GM18858 (cell line): ENCODE results near the gene YAE1.

Experiments used
- ATAC-seq: cut with Tn5 transposase; IDR thresholded peaks from one replicate; pipeline ENCODE4 v1.9.1; 2021; ENCODE audit not compliant: unreplicated experiment

YAE1 gene

DNA sequence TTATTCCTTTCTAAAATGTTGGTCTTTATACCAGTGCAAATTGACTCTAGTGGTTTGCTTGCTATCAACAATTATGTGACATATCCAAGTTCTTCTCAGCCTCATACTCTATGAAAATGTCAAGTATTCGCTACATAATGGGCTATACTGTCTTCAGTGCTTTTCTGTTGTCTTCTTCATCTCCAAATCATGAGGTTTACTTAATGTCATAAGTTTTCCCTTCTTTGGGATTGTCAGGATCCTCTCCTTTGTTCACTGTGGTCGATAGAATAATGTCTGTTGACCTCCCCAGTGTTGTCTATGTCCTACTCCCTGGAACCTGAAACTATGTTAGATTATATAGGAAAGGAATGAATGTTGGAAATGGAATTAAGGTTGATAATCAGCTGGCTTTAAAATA, 40.7 kb downstream of the YAE1 start:
- ATAC-seq: no peak

DNA sequence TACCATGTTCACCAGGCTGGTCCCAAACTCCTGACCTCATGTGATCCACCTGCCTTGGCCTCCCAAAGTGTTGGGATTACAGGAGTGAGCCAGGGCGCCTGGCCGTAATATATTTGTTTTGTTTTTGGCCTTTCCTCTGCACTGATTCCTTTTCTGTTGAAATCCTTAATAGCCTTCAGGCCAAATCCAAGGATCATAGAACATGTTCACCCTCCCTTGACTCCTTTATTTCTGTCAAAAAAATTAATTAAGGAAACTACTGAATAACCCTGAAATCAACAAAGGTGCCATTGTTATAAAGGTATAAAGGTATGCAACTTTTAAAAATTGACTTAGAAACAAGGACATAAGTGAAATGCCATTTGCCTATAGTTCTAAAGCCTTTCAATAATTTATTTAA, 41.7 kb downstream of the YAE1 start:
- no peak for ATAC-seq

DNA sequence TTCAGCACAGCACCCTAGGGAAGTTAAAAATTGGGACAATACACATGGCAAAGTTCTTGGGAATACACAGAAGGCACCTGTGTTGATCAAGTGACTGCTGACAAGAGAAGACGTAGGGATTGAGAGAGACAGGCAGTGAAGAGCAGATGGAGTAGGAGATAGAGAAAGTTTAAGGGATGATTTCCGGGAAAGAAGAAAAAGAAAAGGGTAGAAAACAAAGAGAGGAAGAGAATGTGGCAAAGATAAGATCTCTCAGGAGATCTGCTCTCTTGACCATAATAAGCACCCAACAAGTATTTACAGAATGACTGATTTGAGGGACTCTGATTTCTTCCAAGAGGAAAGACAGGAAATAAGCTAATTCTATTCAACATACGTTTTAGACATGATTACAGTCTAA, 42.1 kb downstream of the YAE1 start:
- no peak for ATAC-seq

DNA sequence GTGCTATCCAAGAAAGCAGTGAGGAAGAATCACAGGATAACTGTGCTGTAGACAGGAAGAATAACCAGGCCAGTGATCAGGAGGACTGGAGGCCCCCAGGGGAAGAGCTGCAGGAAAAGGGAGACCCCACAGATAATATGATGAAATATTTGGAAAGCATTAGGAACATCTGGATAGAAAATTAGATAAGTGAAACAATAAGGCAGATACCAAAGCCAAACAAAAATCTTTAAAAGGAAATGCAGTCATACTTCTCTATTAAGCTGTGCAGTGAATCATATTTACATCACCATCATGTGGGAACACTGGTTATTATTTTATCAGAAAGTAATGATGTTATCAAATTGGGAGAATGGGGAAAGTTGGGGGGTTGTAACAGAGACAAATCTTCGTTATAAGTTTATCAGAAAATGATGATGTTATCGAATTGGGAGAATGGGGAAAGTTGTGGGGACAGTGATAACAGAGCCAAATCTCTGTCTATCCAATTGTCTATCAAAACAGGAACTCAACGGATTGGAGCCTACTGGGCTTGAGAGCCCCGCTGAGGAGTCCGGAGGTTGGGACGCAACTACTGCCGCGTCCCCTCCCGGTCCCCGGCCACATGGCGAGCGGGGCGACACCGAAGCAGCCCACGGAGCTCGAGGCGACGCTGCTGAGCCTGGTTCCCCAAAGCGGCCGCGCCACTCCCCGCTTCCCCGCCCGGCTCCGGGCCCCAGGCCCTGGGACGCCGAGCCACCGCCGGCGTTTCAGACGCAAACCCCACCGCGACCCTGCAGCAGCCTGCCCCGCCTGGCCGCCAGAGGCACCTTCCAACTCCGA, 43.1 kb downstream of the YAE1 start:
- ATAC-seq: no peak

DNA sequence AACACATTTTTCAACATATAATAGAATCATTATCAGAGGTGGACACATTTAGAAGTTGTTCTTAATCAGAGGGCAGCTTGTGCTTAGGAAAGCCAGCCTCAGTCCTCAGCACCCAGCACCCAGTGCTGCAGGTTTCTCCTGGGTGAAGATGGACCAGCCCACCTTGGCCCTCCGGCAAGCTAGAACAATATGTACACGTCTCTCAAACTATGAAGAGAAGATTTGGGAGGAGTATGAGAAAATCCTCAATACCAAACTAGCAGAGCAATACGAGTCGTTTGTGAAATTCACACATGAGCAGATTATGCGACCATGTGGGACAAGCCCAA, 43.7 kb downstream of the YAE1 start:
- no peak for ATAC-seq

DNA sequence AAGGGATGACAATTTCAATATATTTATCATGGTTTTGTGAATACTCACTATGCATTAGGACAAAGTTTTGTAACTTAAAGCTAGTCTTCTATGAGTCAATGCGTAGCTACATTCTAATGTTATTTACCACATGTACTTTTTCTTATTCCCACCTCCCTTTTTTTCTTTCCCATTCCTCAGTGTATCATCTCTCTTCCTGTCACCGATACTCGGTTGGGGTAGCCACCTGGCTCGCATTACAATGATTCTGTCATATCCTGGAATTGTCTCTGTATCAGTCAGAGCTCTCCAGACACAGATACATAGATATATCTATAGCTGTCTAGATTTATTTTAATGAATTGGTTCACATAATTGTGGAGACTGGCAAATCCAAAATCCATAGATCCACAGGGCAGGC, 47.4 kb downstream of the YAE1 start:
- no peak for ATAC-seq

DNA sequence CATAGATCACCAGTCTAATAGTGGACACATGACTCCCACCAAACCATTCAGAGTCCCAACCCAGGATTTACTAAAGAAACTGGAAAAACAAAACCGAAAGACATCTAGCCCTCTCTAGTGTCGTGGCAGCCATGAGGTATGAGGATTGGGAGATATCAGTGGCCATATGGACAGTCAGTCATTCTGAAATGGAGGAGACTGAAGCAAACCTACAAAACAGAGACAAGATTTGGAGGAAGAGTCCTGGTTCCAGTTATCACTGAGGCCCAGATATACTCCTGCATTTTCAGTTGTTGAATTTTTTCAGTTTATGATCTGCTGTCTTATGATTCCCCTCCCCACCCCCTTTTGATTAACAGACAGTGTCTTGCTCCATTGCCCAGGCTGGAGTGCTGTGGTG, 48.1 kb downstream of the YAE1 start:
- no peak for ATAC-seq

DNA sequence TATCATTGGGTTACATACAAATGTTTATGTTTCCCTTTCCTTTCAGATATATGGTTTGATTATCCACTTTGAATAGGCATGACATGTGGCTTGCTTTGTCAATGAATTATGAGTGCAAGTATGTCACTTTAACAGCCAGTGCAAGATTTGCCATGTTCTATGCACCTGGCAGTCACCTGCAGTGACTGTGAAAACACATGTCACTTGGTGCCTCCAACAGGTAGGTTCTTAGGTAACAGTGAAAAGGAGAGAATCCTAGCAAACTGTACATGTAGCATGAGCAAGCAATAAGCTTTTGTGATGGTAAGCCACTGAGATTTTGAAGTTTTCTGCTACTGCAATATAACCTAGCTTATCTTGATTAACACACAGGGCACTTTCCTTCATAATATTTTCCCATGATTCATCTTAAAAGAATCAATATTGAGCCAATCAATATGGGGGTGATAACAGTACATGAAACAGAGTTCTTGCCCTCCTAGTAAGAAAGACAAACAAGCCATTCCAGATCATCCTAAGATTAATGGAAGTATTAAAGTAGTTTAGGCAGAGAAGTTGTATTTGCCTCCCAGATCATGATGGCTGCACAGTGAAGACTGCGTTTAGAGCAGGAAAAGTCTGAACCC, 49.3 kb downstream of the YAE1 start:
- no peak for ATAC-seq

DNA sequence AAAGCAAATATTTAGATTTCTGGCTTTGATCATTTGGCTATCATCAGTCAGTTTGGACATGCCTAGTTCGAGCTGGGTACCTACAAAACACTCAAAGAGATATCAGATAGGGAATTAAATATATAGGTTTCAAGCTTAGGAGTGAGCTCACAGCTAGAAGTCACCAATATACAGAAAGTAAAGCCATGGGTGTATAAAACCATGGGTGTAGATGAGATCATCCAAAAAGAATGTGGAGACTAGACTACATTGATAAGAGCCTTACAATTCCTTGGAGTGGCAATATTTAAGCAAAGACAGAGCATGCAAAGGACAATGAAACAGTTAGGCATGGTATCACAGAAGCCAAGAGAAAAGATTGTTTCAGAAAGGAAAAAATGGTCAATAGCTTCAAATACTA, 49.9 kb downstream of the YAE1 start:
- no peak for ATAC-seq

DNA sequence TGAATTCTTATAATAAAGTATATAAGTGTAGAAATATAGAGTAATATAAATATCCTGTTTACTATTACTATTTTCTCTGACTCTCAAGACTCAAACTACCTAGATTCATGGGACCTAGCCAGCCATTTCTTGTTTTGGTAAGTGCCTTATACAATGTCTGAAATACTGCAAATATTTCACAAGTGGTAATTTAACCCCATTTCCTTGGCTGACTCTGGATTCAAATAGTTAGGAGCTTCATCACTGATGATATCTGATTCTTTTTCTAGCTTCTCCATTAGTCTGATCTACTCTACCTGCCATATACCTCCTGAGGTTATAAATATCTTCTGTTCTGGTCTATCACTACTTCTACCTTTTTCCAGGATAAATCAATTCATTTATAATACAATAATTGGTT, 50.8 kb downstream of the YAE1 start:
- ATAC-seq: no peak

DNA sequence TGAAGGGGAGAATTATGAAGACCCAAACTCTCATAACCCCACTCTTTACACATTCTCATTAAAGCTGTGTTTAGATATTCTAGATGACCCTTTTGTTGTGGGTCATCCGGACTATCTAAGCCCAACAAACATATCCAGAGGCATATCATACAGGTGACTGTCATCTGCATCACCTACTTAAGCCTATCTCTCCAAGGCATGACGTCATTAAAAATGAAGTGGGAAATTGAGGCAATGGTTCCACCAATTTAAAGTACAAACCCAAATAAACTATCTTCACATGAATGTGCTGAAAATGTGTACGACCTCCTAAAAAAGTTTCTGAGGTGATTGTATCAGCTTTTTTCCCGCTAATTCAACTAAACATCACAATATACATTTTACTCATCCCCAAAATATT, 52.7 kb downstream of the YAE1 start:
- ATAC-seq: no peak

DNA sequence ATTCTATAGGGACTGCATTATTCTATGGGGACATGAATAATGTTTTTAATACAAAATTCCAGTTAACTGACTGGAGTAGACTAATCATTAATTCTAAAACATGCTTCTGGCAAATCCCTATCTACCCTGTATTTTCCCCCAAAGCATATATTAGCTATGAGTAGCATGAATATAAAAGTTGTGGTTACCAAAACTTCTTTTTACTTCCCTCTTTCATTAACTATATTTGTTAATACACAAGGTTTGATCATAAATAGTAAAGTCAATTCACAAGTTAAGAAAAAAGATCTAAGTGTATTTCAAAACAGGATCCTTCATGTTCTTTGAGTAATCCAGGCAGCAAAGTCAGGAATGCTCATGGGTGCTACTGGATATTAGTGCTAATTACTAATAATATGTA, 54.3 kb downstream of the YAE1 start:
- no peak for ATAC-seq

DNA sequence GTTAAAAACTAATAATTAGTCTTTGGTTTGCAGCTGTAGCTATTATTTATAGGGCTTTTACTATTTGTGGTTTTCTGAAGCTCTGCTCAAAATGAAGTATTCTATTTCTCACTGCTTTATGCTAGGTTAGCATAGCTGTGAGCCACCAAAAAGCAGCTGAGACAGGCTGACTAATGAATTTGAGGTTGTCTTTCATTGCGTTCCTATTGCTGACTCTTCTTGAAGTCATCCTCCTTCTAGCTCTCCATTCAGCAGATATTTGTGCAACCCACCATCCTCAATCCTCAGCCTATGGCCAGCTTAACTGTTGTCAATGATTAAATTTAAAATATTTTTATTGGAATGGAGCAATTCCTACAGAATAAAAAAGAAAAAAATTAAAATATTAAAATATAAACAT, 55.1 kb downstream of the YAE1 start:
- no peak for ATAC-seq

DNA sequence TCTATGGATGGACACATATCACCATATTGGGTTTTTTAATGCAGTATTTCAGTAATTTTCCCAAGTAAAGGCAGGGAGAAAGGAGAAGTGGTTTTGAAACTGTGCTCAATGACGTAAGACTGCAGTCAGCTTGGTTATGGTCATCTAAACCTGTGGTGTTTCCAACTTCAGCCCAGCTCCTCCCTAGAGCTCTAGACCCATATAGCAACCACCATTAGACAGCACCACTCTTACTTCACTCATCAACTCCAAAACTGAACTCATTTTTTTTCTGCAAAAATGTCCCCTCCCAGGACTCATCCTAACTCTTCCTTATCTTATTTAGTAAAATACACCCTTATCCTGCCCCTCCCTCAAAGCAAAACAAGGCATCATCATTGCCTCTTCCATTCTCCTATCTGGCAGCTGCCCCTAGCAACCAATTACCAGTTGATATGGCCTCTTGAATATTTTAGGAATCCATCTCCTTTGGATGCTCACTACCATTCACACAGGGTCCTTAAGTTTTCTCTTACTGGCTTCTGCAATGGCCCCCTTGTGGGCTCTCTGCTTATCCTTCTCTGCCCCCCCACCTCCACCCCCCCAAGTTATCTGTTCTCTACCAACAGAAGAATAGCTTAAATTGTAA, 55.7 kb downstream of the YAE1 start:
- ATAC-seq: peak; percentile 20
